GM21528 (cell line): ENCODE data around the gene CXCL10.
"Not testable (repeated sequence)": the region's sequence is repeated elsewhere in the genome, so short reads cannot be mapped to it uniquely, and the experiment has no call there.

Source experiments
- ATAC-seq: cut with Tn5 transposase; IDR thresholded peaks from one replicate; pipeline ENCODE4 v1.9.1; 2021; ENCODE audit warnings: mild to moderate bottlenecking, moderate library complexity; ENCODE audit not compliant: unreplicated experiment, low FRiP score

Gene CXCL10

GRCh38 chr4:76023389-76023788 is at the start of gene CXCL10:
CXCL10 (minus strand) TSS chr4:76023497; CDS start chr4:76023431, 66 bp downstream.
- ATAC-seq = no peak

DNA sequence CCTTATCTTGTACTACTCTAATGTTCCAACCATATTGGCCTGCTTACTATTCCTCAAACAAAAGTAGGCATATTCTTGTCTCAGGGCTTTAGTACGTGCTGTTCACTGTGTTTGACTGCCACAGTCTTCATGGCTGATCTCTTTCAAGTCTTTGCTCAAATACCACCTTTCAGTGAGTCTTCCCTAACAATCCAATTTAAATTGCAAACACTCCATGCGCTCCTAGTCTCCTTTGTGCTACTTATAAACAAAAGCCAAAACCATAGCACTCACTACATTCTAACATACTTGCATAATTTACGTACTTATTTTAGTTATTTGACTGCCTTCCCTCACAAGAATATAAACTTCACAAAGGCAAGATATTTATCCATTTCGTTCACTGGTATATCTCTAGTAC is 49.5 kb upstream of the CXCL10 start:
- no peak for ATAC-seq

DNA sequence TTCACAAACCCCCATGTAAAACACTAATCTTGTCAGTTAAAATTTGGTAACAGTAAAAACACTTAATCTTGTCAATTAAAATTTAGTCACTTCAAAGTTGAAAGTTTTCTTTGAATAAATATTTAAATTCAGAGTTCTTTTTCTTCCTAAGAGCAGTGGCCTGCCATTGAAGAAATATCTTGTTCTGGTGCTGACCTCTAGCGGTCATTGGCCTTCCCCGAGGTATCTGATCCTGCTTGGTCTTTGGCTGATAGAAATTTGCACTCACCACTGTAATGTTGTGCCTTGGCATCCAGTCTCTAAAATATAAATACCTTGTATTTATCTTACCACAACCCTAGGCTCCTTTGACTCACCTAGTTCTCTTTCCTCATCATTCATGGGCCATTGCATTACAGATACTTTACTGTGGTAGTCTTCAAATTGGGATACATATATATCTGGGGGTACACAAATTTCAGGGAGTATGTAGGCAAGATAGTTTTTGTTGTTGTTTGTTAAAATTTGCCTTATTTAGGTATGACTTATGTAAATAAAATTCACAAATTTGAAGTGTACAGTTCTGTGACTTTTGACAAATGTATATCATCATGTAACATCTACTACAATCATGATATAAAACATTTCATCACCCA is 44.5 kb upstream of the CXCL10 start:
- ATAC-seq = peak; percentile 64

- ATAC-seq = no peak
Observed at GRCh38 chr4:76066546-76066945, 43.2 kb upstream of the CXCL10 start.

- ATAC-seq = peak; percentile 41
Observed at GRCh38 chr4:76061982-76062381, 38.7 kb upstream of the CXCL10 start.

DNA sequence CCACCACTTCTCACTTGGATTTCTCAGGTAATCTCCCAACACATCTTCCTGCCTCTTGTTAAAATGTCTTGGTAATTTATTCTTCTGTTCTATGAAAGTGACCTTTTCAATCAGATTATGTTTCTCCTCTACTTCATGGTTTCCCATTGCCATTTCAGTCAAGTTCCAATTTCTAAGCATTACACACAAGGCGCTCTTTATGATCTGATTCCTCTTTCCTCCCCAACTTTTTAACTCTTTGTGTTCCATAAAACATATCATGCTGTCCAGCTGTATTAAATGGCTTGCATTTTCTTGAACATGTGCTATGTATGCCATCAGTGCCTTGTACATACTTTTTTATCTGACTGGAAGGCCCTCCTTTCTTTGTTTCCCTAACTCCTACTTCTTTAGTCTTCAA is 38.1 kb upstream of the CXCL10 start:
- ATAC-seq = no peak

GRCh38 chr4:76060506-76060905 is 37.2 kb upstream of the CXCL10 start:
- ATAC-seq = no peak

DNA sequence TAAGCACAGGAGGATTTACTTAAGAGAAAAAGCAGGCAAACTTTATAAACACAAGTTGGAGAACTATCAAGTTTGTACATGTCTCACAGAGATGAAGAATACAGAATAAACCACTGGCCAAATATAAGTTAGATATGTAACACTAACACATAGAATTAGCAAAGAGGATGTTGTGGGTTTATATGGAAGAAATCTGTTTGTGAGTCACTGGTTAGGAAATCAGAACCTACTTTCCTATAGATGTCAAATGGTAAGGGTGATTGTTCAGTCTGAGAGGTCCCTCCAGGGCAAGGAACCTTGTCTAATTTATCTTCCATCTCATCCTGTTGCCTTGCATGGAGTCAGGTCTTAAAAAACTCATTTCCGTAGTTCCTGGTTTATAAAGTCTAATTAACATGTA is 36.5 kb upstream of the CXCL10 start:
- ATAC-seq = no peak

GRCh38 chr4:76058888-76059426 is 35.7 kb upstream of the CXCL10 start:
- no peak for ATAC-seq

- no peak for ATAC-seq
Observed at GRCh38 chr4:76058302-76058701, 35.0 kb upstream of the CXCL10 start.

- ATAC-seq = no peak
Observed at GRCh38 chr4:76055421-76055820, 32.1 kb upstream of the CXCL10 start.

DNA sequence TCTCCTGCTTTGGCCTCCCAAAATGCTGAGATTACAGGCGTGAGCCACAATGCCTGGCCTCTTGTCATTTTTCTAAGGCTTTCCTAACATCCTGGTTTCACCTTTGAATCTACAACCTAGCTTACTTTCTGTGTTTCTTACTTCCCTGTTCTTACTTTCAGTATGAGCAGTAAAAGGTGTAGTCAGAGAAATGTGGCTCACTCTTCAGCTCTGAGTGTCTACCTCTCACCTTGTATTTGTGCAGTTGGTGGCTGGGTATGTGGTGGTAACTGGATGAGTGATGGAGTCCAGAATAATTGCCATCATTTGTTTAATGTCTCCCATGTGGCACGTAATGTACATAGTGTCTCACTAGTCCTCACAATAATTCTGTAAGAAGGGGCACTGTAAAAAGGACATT is 31.7 kb upstream of the CXCL10 start:
- ATAC-seq = peak; percentile 99

- ATAC-seq = no peak
Observed at GRCh38 chr4:76053730-76054129, 30.4 kb upstream of the CXCL10 start.

GRCh38 chr4:76050560-76051050 is 27.3 kb upstream of the CXCL10 start:
- ATAC-seq = not testable (repeated sequence)

- not testable (repeated sequence) for ATAC-seq
Observed at GRCh38 chr4:76049860-76050416, 26.6 kb upstream of the CXCL10 start.

- not testable (repeated sequence) for ATAC-seq
Observed at GRCh38 chr4:76044686-76045085, 21.4 kb upstream of the CXCL10 start.

DNA sequence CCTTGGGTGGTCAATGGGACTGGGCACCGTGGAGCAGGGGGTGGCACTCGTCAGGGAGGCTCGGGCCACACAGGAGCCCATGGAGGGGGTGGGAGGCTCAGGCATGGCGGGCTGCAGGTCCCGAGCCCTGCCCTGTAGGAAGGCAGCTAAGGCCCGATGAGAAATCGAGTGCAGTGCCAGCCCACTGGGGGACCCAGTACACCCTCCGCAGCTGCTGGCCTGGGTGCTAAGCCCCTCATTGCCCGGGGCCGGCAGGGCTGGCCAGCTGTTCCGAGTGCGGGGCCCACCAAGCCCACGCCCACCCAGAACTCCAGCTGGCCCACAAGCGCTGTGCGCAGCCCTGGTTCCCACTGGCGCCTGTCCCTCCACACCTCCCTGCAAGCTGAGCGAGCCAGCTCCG is 20.0 kb upstream of the CXCL10 start:
- not testable (repeated sequence) for ATAC-seq

GRCh38 chr4:76042241-76042998 is 19.1 kb upstream of the CXCL10 start:
- not testable (repeated sequence) for ATAC-seq

DNA sequence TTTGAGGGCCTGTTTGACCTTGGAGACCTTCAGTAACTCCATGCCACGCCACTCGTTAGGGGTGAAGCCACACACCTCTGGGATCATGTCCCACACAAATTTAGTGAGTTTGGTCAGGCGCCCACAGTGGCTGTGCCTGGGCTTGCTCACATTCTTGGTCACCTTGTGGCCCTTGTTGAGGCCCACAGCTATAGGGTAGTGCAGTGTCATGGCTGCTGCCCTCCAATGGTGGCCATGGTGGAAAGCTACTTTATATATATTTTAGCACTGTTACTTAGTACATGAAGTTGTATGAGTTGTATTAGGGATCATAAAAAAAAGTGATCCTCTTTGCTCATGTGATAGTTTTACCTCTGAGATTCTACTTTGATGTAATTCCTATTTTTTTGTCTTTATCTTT is 13.6 kb upstream of the CXCL10 start:
- no peak for ATAC-seq

- ATAC-seq = no peak
Observed at GRCh38 chr4:76035799-76036380, 12.6 kb upstream of the CXCL10 start, which contains the start of gene CXCL11. CXCL11 (minus strand) TSS chr4:76036070; CDS start chr4:76035987, 83 bp downstream.

- no peak for ATAC-seq
Observed at GRCh38 chr4:76035141-76035540, 11.8 kb upstream of the CXCL10 start.
